GM21381 (cell line): ENCODE data around the gene RAD51.
"Not testable (repeated sequence)": the region's sequence is repeated elsewhere in the genome, so short reads cannot be mapped to it uniquely, and the experiment has no call there.

Source experiments
- ATAC-seq: cut with Tn5 transposase; IDR thresholded peaks from one replicate; pipeline ENCODE4 v1.9.1; 2021; ENCODE audit warnings: mild to moderate bottlenecking, moderate library complexity; ENCODE audit not compliant: unreplicated experiment

RAD51 gene

GRCh38 chr15:40694688-40695468, at the start of gene RAD51:
RAD51 (plus strand) TSS chr15:40695174; CDS start chr15:40698759, 3,585 bp downstream.
- ATAC-seq: peak; percentile 80

DNA sequence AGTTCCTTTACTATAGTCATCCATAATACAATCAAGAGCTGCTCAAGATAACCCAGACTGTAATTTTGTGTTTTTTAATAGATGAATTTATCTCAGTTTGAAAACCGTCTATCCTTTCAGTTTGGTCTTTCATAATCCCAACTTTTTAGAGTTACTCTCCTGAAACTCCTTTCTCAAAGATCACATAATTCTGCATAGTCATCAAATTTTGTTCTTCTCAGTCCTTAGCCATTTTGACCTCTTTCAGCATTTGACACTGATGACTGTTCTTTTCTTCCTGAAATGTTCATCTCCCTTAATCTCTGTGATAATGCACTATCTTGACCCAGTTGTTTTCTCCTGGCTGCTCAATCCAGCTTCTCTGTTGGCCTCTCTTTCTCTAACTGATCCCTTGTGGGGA, 47.5 kb upstream of the RAD51 start:
- ATAC-seq: no peak

DNA sequence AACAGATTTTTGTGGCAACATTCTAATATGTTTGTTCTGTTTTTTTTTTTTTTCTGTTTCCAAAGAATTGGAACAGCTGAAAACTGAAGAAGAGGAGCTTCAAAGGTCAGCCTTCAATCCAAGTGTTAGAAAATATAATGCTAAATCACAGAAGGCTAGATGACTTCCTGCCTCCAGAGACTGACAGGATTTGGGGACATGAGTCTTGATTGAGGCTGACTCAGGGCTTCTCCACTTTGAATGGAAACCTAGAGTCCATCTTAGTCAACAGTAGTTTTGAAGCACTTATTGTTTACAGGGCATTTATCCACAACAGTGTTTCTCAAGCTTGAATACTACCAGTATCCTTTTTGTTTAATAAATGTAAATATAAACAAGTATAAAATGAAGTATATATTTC, 44.5 kb upstream of the RAD51 start:
- ATAC-seq: no peak

GRCh38 chr15:40660686-40661085, 34.3 kb upstream of the RAD51 start:
- ATAC-seq: no peak

DNA sequence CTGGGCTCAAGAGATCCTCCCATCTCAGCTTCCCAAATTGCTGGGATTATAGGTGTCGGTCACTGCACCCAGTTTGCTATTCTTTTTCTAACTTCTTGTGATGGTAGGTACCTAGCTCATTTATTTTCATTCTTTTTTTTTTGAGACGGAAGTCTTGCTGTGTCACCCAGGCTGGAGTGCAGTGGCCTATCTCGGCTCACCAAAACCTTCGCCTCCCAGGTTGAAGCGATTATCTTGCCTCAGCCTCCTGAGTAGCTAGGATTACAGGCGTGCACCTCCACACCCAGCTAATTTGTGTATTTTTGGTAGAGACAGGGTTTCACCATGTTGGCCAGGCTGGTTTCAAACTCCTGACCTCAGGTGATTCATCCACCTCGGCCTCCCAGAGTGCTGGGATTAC, 30.1 kb upstream of the RAD51 start:
- ATAC-seq: no peak

GRCh38 chr15:40676290-40676689, 18.7 kb upstream of the RAD51 start:
- not testable (repeated sequence) for ATAC-seq

DNA sequence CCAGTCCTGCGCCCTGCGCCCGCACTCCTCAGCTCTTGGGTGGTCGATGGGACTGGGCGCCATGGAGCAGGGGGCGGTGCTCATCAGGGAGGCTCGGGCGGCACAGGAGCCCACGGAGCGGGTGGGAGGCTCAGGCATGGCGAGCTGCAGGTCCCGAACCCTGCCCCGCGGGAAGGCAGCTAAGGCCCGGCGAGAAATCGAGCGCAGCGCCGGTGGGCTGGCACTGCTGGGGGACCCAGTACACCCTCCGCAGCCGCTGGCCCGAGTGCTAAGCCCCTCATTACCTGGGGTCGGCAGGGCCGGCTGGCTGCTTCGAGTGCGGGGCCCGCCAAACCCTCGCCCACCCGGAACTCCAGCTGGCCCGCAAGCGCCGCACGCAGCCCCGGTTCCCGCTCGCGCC, 18.1 kb upstream of the RAD51 start:
- not testable (repeated sequence) for ATAC-seq

GRCh38 chr15:40680151-40680550, 14.8 kb upstream of the RAD51 start:
- ATAC-seq: no peak

- not testable (repeated sequence) for ATAC-seq
These were observed 14.0 kb upstream of the RAD51 start for GRCh38 chr15:40680959-40681358.

DNA sequence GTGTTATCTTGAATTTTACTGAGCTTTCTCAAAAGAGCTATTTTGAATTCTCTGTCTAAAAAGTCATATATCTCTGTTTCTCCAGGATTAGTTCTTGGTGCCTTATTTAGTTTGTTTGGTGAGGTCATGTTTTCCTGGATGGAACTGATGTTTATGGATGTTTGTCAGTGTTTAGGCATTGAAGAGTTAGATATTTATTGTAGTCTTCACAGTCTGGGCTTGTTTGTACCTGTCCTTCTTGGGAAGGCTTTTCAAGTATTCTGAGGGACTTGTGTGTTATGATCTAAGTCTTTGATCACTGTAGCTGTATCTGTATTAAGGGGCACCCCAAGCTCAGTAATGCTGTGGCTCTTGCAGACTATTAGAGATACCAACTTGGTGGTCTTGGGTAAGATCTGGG, 10.6 kb upstream of the RAD51 start:
- no peak for ATAC-seq

- ATAC-seq: no peak
These were observed 9.6 kb upstream of the RAD51 start for GRCh38 chr15:40685376-40685775.

DNA sequence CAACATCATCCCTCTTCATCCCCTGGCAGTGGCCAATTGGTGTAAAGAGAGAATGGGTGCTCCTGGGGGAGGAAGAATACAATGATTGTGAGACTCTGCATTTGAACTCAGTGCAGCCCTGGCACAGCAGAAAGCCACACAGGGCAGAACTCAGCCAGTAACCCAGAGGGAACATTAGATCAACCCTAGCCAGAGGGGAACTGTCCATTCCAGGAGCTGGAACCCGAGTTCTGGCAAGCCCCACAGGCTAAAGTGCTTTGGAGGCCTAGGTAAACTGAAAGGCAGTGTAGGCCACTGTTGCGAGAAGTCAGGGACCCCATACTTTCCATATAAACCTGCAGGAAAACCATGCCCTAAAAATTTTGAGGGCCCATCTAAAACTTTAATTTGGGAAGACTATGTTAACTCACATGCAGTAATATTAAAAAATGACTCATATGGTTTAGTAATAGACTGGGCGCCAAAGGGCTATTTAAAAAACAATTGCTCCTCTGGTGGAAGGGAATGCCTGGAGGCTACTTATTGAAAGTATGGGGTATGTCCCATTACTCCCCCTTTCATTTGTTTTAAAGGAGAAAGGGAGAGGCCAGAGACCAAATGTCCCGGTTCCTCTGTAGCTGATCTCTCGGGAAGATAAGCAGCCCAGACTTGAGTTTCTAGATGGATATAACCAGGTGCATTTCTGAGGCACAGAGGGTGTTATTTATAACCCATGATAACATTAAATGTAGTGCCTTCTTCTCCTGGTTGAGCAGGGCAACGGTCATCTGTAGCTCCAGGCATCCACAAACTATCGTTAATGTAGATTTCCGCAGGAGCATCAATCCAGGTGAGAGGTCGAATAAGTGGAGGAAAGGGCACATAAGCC, 5.8 kb upstream of the RAD51 start:
- ATAC-seq: no peak

GRCh38 chr15:40691737-40692136, 3.2 kb upstream of the RAD51 start:
- no peak for ATAC-seq

DNA sequence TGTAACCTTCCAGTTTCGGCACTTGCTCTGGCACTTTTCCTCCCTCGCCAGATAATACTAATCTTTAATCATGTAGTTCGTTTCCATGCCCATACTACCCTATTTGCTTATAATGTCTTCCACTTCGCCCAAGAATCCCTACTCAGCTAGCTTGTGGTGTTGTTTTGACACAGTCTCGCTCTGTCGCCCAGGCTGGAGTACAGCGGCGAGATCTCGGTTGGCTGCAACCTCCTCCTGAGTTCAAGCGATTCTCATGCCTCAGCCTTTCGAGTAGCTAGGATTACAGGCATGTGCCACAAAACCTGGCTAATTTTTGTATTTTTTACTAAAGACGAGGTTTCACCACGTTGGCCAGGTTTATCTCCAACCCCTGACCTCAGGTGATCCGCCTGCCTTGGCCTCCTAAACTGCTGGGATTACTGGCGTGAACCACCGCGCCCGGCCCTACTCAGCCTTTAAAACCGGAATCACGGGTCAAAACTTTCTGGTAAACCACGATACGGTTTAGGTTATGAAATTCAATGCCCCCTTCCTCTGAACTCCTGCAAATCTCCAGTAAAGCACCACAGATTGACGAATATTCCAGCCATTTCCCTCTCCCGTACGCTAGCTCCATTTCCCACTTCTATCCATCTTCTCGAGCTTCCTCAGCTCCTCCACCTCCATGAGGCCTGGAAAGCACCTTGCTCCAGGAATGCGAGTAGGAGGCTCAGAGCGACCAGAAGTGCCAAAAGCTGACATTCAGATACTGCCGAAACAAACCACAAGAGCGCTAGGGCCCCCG, 878 bp upstream of the RAD51 start:
- peak; percentile 13 for ATAC-seq

- ATAC-seq: peak; percentile 31
These were observed 506 bp downstream of the RAD51 start for GRCh38 chr15:40695469-40695890.

GRCh38 chr15:40696228-40696627, 1.3 kb downstream of the RAD51 start:
- no peak for ATAC-seq

DNA sequence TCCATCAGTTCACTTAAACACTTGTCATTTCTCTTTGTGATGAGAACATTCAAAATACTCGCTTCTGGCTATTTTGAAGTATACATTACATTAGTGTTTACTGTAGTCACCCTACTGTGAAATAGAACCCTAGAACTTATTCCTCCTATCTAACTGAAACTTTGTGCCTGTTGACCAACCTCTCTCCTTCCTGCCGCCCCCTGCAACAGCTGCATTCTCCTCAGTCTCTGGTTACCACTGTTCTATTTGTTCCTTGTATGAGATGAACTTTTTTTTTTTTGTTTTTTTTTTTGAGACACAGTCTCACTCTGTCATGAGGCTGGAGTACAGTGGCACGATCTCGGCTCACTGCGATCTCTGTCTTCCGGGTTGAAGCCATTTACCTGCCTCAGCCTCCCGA, 2.9 kb downstream of the RAD51 start:
- ATAC-seq: no peak

- no peak for ATAC-seq
These were observed 7.1 kb downstream of the RAD51 start for GRCh38 chr15:40702077-40702476.

- ATAC-seq: no peak
These were observed 11.1 kb downstream of the RAD51 start for GRCh38 chr15:40706121-40706520.

GRCh38 chr15:40714144-40714543, 19.2 kb downstream of the RAD51 start:
- no peak for ATAC-seq

DNA sequence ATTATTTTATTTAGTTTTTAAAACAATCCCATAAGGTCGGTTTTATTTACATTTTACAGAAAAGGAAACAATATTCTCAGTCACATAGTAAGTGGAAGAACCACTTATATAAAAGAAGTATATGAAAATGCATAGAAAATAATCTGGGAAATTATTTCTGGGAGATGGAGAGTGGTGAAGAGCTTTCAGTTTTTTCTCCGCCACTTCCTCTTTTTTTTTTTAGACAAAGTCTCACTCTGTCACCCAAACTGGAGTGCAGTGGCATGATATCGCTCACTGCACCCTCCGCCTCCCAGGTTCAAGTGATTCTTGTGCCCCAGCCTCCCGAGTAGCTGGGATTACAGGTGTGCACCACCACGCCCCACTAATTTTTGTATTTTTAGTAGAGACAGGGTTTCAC, 21.2 kb downstream of the RAD51 start:
- ATAC-seq: no peak
